Endodermal cell (in vitro differentiated cells): Measurements from ENCODE around the gene IL23A. TPM values are rescaled to one million over a fixed set of nuclear protein-coding genes. Genes with fewer than 3 reads are reported as not detected.

Experiments
- DNase-seq: peaks from one replicate; pipeline ENCODE4 v3.0.0-alpha.2; 2017
- H3K27ac ChIP-seq: 2 replicates; pipeline ENCODE4 v1.5.1; 2013; ENCODE audit warnings: mild to moderate bottlenecking, low read depth, low read length, moderate library complexity
- H3K27me3 ChIP-seq: 2 replicates; pipeline ENCODE4 v1.6.1; 2013; ENCODE audit warnings: mild to moderate bottlenecking, low read length, moderate library complexity; ENCODE audit not compliant: insufficient read depth, control insufficient read depth, poor library complexity, severe bottlenecking
- H3K36me3 ChIP-seq: 2 replicates; pipeline ENCODE4 v1.7.0; 2013; ENCODE audit warnings: mild to moderate bottlenecking, low read length, moderate library complexity; ENCODE audit not compliant: control insufficient read depth, insufficient read depth
- H3K4me1 ChIP-seq: one replicate; pipeline ENCODE4 v1.7.0; 2013; ENCODE audit warnings: low read length; ENCODE audit not compliant: control insufficient read depth, insufficient read depth
- H3K4me3 ChIP-seq: 2 replicates; pipeline ENCODE4 v1.5.1; 2013; ENCODE audit warnings: mild to moderate bottlenecking, low read length, moderate library complexity
- H3K9ac ChIP-seq: 2 replicates; pipeline ENCODE4 v1.6.1; 2013; ENCODE audit warnings: mild to moderate bottlenecking, low read length, moderate library complexity; ENCODE audit not compliant: poor library complexity, severe bottlenecking; ENCODE audit errors: extremely low read depth
- H3K9me3 ChIP-seq: 2 replicates; pipeline ENCODE4 v1.6.1; 2013; ENCODE audit warnings: mild to moderate bottlenecking, low read length, moderate library complexity; ENCODE audit not compliant: control insufficient read depth
- H3K27ac Mint-ChIP-seq: 2 replicates; pipeline ENCODE4 v1.8.0; 2020; ENCODE audit warnings: mixed read lengths
- H3K27me3 Mint-ChIP-seq: 2 replicates; pipeline ENCODE4 v1.8.0; 2021; ENCODE audit warnings: mild to moderate bottlenecking, mixed read lengths; ENCODE audit not compliant: insufficient read depth
- H3K36me3 Mint-ChIP-seq: 2 replicates; pipeline ENCODE4 v1.8.0; 2020; ENCODE audit warnings: low read depth, mixed read lengths
- H3K4me1 Mint-ChIP-seq: 2 replicates; pipeline ENCODE4 v1.8.0; 2020; ENCODE audit warnings: mixed read lengths
- H3K4me3 Mint-ChIP-seq: 2 replicates; pipeline ENCODE4 v1.8.0; 2020; ENCODE audit warnings: mild to moderate bottlenecking, moderate library complexity, mixed read lengths
- H3K9me3 Mint-ChIP-seq: 2 replicates; pipeline ENCODE4 v1.8.0; 2020; ENCODE audit warnings: mild to moderate bottlenecking, mixed read lengths
- CTCF ChIP-seq: fragments of 200-600 bp; sonication (generic); conservative IDR thresholded peaks from 2 replicates; pipeline ENCODE4 v1.5.0; 2021; ENCODE audit warnings: antibody characterized with exemption, mild to moderate bottlenecking
- WGBS, 2 experiments: methylation state at CpG; one replicate each; pipeline versions ENCODE4 v1.1.5 to v1.1.7; 2013; ENCODE audit warnings: missing lambda C conversion rate in 2 of 2, mixed read lengths in 1 of 2; ENCODE audit not compliant: insufficient coverage in 1 of 2, insufficient read length in 1 of 2; 5-methylcytosine and 5-hydroxymethylcytosine counted together
- total RNA-seq, 2 donors: library from RNA; stranded (reverse); fragmentation: NEBNext Ultra II Directional in 1 of 2; extraction: Animal tissue kit (Norgen Biotek cat#: 25700) in 1 of 2; gene quantifications; 2 replicates in 1 of 2; 3 replicates in 1 of 2; pipeline ENCODE4 v1.2.1, GENCODE V29; 2021

IL23A gene
- total RNA-seq, 2 donors from 2014 or later, result 4.6 to 10.4 TPM

- H3K9me3 Mint-ChIP-seq, result peaks cover 13% of the 10 kb centered on the region
- 84 to 95% methylated on average over 8 to 11 of the region's 11 CpGs for WGBS, 2 experiments
- no peaks in the 10 kb centered on the region for H3K36me3 Mint-ChIP-seq
- H3K27ac Mint-ChIP-seq, result no peak overlapping the region
- peaks cover under 1% of the 10 kb centered on the region for H3K27me3 ChIP-seq
- no peak for DNase-seq
- H3K27me3 Mint-ChIP-seq, result peaks cover 11% of the 10 kb centered on the region
- H3K4me1 Mint-ChIP-seq, result peaks cover 13% of the 10 kb centered on the region
- no peak overlapping the region for H3K4me3 Mint-ChIP-seq
- H3K9ac ChIP-seq, result no peak overlapping the region
- H3K27ac ChIP-seq, result no peak overlapping the region
- peaks cover 4% of the 10 kb centered on the region for H3K9me3 ChIP-seq
- TF ChIP-seq CTCF, result no peak
- H3K4me1 ChIP-seq, result peaks cover 3% of the 10 kb centered on the region
- H3K4me3 ChIP-seq, result no peak overlapping the region
- H3K36me3 ChIP-seq, result no peaks in the 10 kb centered on the region
These were observed 37.1 kb downstream of the IL23A start for GRCh38 chr12:56375598-56376434.

GRCh38 chr12:56377310-56377988, 38.8 kb downstream of the IL23A start:
- peak; percentile 67 for DNase-seq
- Mint-ChIP-seq H3K36me3 (no peaks in the 10 kb centered on the region), H3K9me3 (peaks cover 12% of the 10 kb centered on the region), H3K27me3 (peaks cover 6% of the 10 kb centered on the region), H3K4me3 (no peak overlapping the region), H3K4me1 (peaks cover 13% of the 10 kb centered on the region), H3K27ac (peak overlapping the region; percentile 32)
- 78 to 100% methylated on average over 1 to 4 of the region's 4 CpGs for WGBS, 2 experiments
- Histone ChIP-seq H3K4me3 (no peak overlapping the region), H3K27me3 (peaks cover 5% of the 10 kb centered on the region), H3K27ac (no peak overlapping the region), H3K36me3 (no peaks in the 10 kb centered on the region), H3K4me1 (peaks cover 3% of the 10 kb centered on the region), H3K9me3 (peaks cover 4% of the 10 kb centered on the region), H3K9ac (no peak overlapping the region)
- TF ChIP-seq CTCF, result peak; percentile 46

GRCh38 chr12:56377989-56378316, 39.3 kb downstream of the IL23A start:
- Mint-ChIP-seq H3K27ac (peak overlapping the region; percentile 32), H3K4me3 (no peak overlapping the region), H3K9me3 (peaks cover 7% of the 10 kb centered on the region), H3K27me3 (peaks cover 6% of the 10 kb centered on the region), H3K36me3 (no peaks in the 10 kb centered on the region), H3K4me1 (peaks cover 13% of the 10 kb centered on the region)
- Histone ChIP-seq H3K4me3 (no peak overlapping the region), H3K9me3 (no peaks in the 10 kb centered on the region), H3K36me3 (no peaks in the 10 kb centered on the region), H3K9ac (no peak overlapping the region), H3K4me1 (peaks cover 3% of the 10 kb centered on the region), H3K27me3 (peaks cover 5% of the 10 kb centered on the region), H3K27ac (no peak overlapping the region)
- WGBS, 2 experiments, result no CpG with 5 or more reads among the region's 1 CpG
- no peak for DNase-seq
- TF ChIP-seq CTCF, result no peak
